HG03060 (cell line): ENCODE data around the gene CEACAM6.
"Not testable (repeated sequence)": the region's sequence is repeated elsewhere in the genome, so short reads cannot be mapped to it uniquely, and the experiment has no call there.

Source experiments
- ATAC-seq: cut with Tn5 transposase; IDR thresholded peaks from one replicate; pipeline ENCODE4 v1.9.1; 2021; ENCODE audit warnings: low read depth, moderate number of reproducible peaks; ENCODE audit not compliant: unreplicated experiment

The CEACAM6 gene

GRCh38 chr19:41746593-41747227 is 8.6 kb upstream of the CEACAM6 start:
- no peak for ATAC-seq

GRCh38 chr19:41748012-41748411 is 7.3 kb upstream of the CEACAM6 start:
- no peak for ATAC-seq

- not testable (repeated sequence) for ATAC-seq
These were observed 4.8 kb upstream of the CEACAM6 start for GRCh38 chr19:41750248-41751134.

GRCh38 chr19:41753159-41753558 is 2.2 kb upstream of the CEACAM6 start:
- no peak for ATAC-seq

GRCh38 chr19:41753936-41754529 is 1.3 kb upstream of the CEACAM6 start:
- no peak for ATAC-seq

GRCh38 chr19:41758846-41759245 is 3.5 kb downstream of the CEACAM6 start:
- no peak for ATAC-seq

GRCh38 chr19:41767115-41767514 is 11.8 kb downstream of the CEACAM6 start:
- ATAC-seq: no peak

- not testable (repeated sequence) for ATAC-seq
These were observed 12.8 kb downstream of the CEACAM6 start for GRCh38 chr19:41768105-41768504.

GRCh38 chr19:41769608-41770007 is 14.3 kb downstream of the CEACAM6 start:
- ATAC-seq: no peak

- ATAC-seq: no peak
These were observed 16.1 kb downstream of the CEACAM6 start for GRCh38 chr19:41771410-41771809.

GRCh38 chr19:41774515-41774980 is 19.2 kb downstream of the CEACAM6 start:
- ATAC-seq: no peak

- no peak for ATAC-seq
These were observed 21.4 kb downstream of the CEACAM6 start for GRCh38 chr19:41776700-41777099.

GRCh38 chr19:41783612-41784011 is 28.3 kb downstream of the CEACAM6 start:
- no peak for ATAC-seq

- ATAC-seq: no peak
These were observed 29.0 kb downstream of the CEACAM6 start for GRCh38 chr19:41784312-41784711.

GRCh38 chr19:41784743-41785142 is 29.4 kb downstream of the CEACAM6 start:
- ATAC-seq: no peak

- no peak for ATAC-seq
These were observed 30.3 kb downstream of the CEACAM6 start for GRCh38 chr19:41785653-41786052.

- ATAC-seq: no peak
These were observed 31.7 kb downstream of the CEACAM6 start for GRCh38 chr19:41787055-41787454.

GRCh38 chr19:41788518-41788917 is 33.2 kb downstream of the CEACAM6 start:
- not testable (repeated sequence) for ATAC-seq

GRCh38 chr19:41789053-41789452 is 33.7 kb downstream of the CEACAM6 start:
- ATAC-seq: not testable (repeated sequence)

- ATAC-seq: no peak
These were observed 37.4 kb downstream of the CEACAM6 start for GRCh38 chr19:41792513-41793413.
